Endothelial cell of umbilical vein (primary cell): ENCODE results near the gene EP400. TPM values are rescaled to one million over a fixed set of nuclear protein-coding genes. Genes with fewer than 3 reads are reported as not detected.

Source experiments
- BruUV-seq: library from RNA; stranded (reverse); fragments of 400-500 nt; replicated peaks from 2 replicates; lab custom pipeline; 2021; lab: Mats Ljungman, UMichigan
- CTCF ChIA-PET: fragments of 300-600, 350-600 bp; sonication (Branson Sonifier 250); formaldehyde crosslinking; loops from one replicate; lab custom pipeline; 2021; ENCODE audit warnings: antibody characterized with exemption, inconsistent platforms; lab: Charles Lee
- POLR2A ChIA-PET: fragments of 300-600, 350-600 bp; sonication (Branson Sonifier 250); formaldehyde crosslinking; loops from one replicate; lab custom pipeline; 2021; ENCODE audit warnings: antibody characterized with exemption, inconsistent platforms; lab: Charles Lee
- DNase-seq: peaks from one replicate; pipeline ENCODE4 v3.0.0-alpha.2; 2011; ENCODE audit warnings: low read depth, low spot score
- FAIRE-seq: peaks from 2 replicates; lab custom pipeline; 2011; peaks lifted over from hg19 to GRCh38; lab: Jason Lieb, UNC
- H2AFZ ChIP-seq: 2 replicates; pipeline ENCODE4 v1.6.0; 2012; ENCODE audit warnings: low read depth, low read length, control low read depth, inconsistent platforms
- H3K27ac ChIP-seq: 2 replicates; pipeline ENCODE4 v1.5.1; 2011; ENCODE audit warnings: low read depth, mild to moderate bottlenecking, control low read depth, low read length, moderate library complexity; ENCODE audit not compliant: insufficient read depth
- H3K27me3 ChIP-seq, 2 experiments: 2 replicates each; pipeline versions ENCODE4 v1.6.0 to v1.6.1; 2011; ENCODE audit warnings: low read length in 2 of 2, mixed read lengths in 1 of 2; ENCODE audit not compliant: control insufficient read depth in 2 of 2, insufficient read depth in 2 of 2
- H3K36me3 ChIP-seq, 2 experiments: 2 replicates in 1 of 2; 3 replicates in 1 of 2; pipeline ENCODE4 v1.5.1; 2011; ENCODE audit warnings: low read length in 2 of 2, mild to moderate bottlenecking in 1 of 2, moderate library complexity in 1 of 2; ENCODE audit not compliant: control insufficient read depth in 2 of 2, insufficient read depth in 2 of 2; ENCODE audit errors: extremely low read depth in 1 of 2
- H3K4me1 ChIP-seq: 3 replicates; pipeline ENCODE4 v1.5.1; 2011; ENCODE audit warnings: mild to moderate bottlenecking, low read length; ENCODE audit not compliant: control insufficient read depth, insufficient read depth; ENCODE audit errors: extremely low read depth
- H3K4me2 ChIP-seq: 2 replicates; pipeline ENCODE4 v1.6.1; 2011; ENCODE audit warnings: low read length, control low read depth, mixed read lengths; ENCODE audit not compliant: insufficient read depth
- H3K4me3 ChIP-seq, 3 experiments: fragments of 200-600 bp in 1 of 3; sonication (generic), shearing (Covaris generic) in 1 of 3; replicated peaks in 1 of 3; 2 replicates each; pipeline ENCODE4 v1.5.1; 2011 to 2016; ENCODE audit warnings: control low read depth in 3 of 3, low read length in 3 of 3, mild to moderate bottlenecking in 2 of 3, inconsistent platforms in 1 of 3, low read depth in 1 of 3, moderate library complexity in 1 of 3; ENCODE audit not compliant: insufficient read depth in 1 of 3
- H3K79me2 ChIP-seq: 2 replicates; pipeline ENCODE4 v1.6.0; 2012; ENCODE audit warnings: low read length, inconsistent platforms; ENCODE audit not compliant: control insufficient read depth, insufficient read depth
- H3K9ac ChIP-seq: replicated peaks from 2 replicates; pipeline ENCODE3; 2011; ENCODE audit warnings: low read length, control low read depth; ENCODE audit not compliant: insufficient read depth; ENCODE audit errors: extremely low read depth
- H3K9me1 ChIP-seq: replicated peaks from 3 replicates; pipeline ENCODE4 v1.6.0; 2011; ENCODE audit warnings: mild to moderate bottlenecking, low read length; ENCODE audit not compliant: control insufficient read depth, insufficient read depth; ENCODE audit errors: extremely low read depth
- H3K9me3 ChIP-seq: replicated peaks from 2 replicates; pipeline ENCODE4 v1.5.1; 2012; ENCODE audit warnings: low read length, inconsistent platforms; ENCODE audit not compliant: control insufficient read depth, insufficient read depth
- H4K20me1 ChIP-seq: replicated peaks from 2 replicates; pipeline ENCODE3; 2011; ENCODE audit warnings: mild to moderate bottlenecking, low read length; ENCODE audit not compliant: control insufficient read depth, insufficient read depth; ENCODE audit errors: extremely low read depth
- EZH2 ChIP-seq: IDR thresholded peaks from 2 replicates; pipeline ENCODE4 v1.6.1; 2012; ENCODE audit warnings: borderline replicate concordance, low read depth, mild to moderate bottlenecking, moderate library complexity, low read length, inconsistent platforms; ENCODE audit not compliant: severe bottlenecking
- FOS ChIP-seq: IDR thresholded peaks from 2 replicates; pipeline ENCODE4 v1.6.1; 2011; ENCODE audit warnings: mild to moderate bottlenecking, low read length, moderate library complexity, borderline replicate concordance; ENCODE audit not compliant: insufficient read depth
- GATA2 ChIP-seq: IDR thresholded peaks from 2 replicates; pipeline ENCODE4 v1.7.0; 2011; ENCODE audit warnings: low read depth, mild to moderate bottlenecking, moderate library complexity, mixed read lengths, low read length; ENCODE audit not compliant: insufficient read length, insufficient read depth
- JUN ChIP-seq: IDR thresholded peaks from 2 replicates; pipeline ENCODE4 v1.6.1; 2011; ENCODE audit warnings: borderline replicate concordance, low read depth; ENCODE audit not compliant: insufficient read length, insufficient read depth
- MAX ChIP-seq: IDR thresholded peaks from 2 replicates; pipeline ENCODE4 v1.6.1; 2011; ENCODE audit not compliant: insufficient read depth, insufficient read length
- POLR2A ChIP-seq: IDR thresholded peaks from 2 replicates; pipeline ENCODE4 v1.6.1; 2012; ENCODE audit warnings: low read depth, mild to moderate bottlenecking, control low read depth, low read length
- POLR2AphosphoS5 ChIP-seq: IDR thresholded peaks from 2 replicates; pipeline ENCODE4 v1.6.1; 2012; ENCODE audit warnings: low read depth, mild to moderate bottlenecking, control low read depth, low read length, moderate library complexity; ENCODE audit not compliant: insufficient read depth
- dilution Hi-C: fragments of 300-500 bp; cut with MboI; formaldehyde crosslinking; loops from one replicate; pipeline ENCODE4 v1.15.0; 2019; ENCODE audit warnings: low sequenced_read_pairs; ENCODE audit not compliant: extremely low pct_ligation_motif_present
- intact Hi-C: fragments of 100-400 bp; cut with micrococcal nuclease; formaldehyde crosslinking; loops from one replicate; pipeline ENCODE4 v1.10.0; 2022
- polyA plus RNA-seq, 4 experiments: library from polyadenylated mRNA; depleted of rRNA in 3 of 4; stranded (reverse) in 3 of 4; unstranded in 1 of 4; fragments of >200 nt; gene quantifications; 2 replicates each; pipeline versions ENCODE4 v1.2.1 to v1.2.3, GENCODE V29; 2011 to 2012; ENCODE audit warnings: missing spikeins in 1 of 4
- total RNA-seq: library from RNA; stranded (reverse); gene quantifications from 2 replicates; pipeline ENCODE4 v1.2.3, GENCODE V29; 2021
- TF ChIP-seq, protein P1 (sequence below), 2 donors: IDR thresholded peaks; 1 replicate in 1 of 2; 2 replicates in 1 of 2; pipeline ENCODE4 v1.5.1; 2011; ENCODE audit warnings: low read length in 2 of 2, mild to moderate bottlenecking in 2 of 2, moderate library complexity in 2 of 2, control low read depth in 1 of 2, inconsistent platforms in 1 of 2, low read depth in 1 of 2; ENCODE audit not compliant: insufficient read depth in 1 of 2; ENCODE audit errors: extremely low read depth in 1 of 2

EP400 gene
- total and polyA plus RNA-seq, 2 donors (not counting 3 experiments of a cell fraction or from before 2014, with no cell fraction given), result 9.0 to 57.7 TPM

GRCh38 chr12:132117558-132117875 is 167.8 kb downstream of the EP400 start:
- intact Hi-C loops, result no loop called here
- CTCF ChIA-PET, result no interaction called here
- BruUV-seq, result no TSS peak
- no peaks in the 10 kb centered on the region for H3K4me1 ChIP-seq
- H3K27me3 ChIP-seq, result no peaks in the 10 kb centered on the region
- peaks cover 0 to 25% of the 10 kb centered on the region in 2 experiments for H3K36me3 ChIP-seq
- dilution Hi-C loops, result no loop called here
- no peak overlapping the region for H2AFZ ChIP-seq
- H3K9me1 ChIP-seq, result no peaks in the 10 kb centered on the region
- POLR2A ChIA-PET, result no interaction called here
- no peak overlapping the region for H3K4me2 ChIP-seq
- H3K79me2 ChIP-seq, result no peaks in the 10 kb centered on the region
- TF ChIP-seq FOS, result no peak
- no peak for FAIRE-seq
- DNase-seq, result no peak
- H3K9me3 ChIP-seq, result no peaks in the 10 kb centered on the region
- no peak overlapping the region for H3K9ac ChIP-seq
- H3K27ac ChIP-seq, result no peak overlapping the region
- H3K4me3 ChIP-seq, result no peak overlapping the region
- no peaks in the 10 kb centered on the region for H4K20me1 ChIP-seq

DNA sequence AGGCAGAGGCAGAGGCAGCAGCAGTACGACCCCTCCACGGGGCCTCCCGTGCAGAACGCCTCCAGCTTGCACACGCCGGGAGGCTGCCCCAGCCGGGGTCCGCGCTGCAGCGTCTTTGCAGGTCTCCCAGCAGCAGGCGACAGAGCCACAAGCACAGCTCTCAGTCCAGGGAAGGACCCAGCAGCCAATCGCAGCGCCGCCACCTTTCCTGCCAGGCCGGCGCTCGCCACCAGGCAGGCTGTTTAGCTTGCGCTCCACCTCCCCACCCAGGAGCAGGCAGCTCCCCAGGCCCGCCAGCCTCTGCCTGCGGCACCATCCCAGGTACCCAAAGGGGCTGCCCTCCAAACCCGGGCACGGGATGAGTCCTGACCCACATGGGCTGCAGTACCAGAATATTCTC is 169.1 kb downstream of the EP400 start:
- DNase-seq, result no peak
- Histone ChIP-seq H3K79me2 (no peaks in the 10 kb centered on the region), H3K4me3 (no peak overlapping the region), H3K9me1 (no peaks in the 10 kb centered on the region), H3K9ac (no peak overlapping the region), H3K4me2 (no peak overlapping the region), H3K36me3 (peaks cover 0 to 25% of the 10 kb centered on the region in 2 experiments), H4K20me1 (no peaks in the 10 kb centered on the region), H3K9me3 (no peaks in the 10 kb centered on the region), H2AFZ (no peak overlapping the region), H3K4me1 (no peaks in the 10 kb centered on the region), H3K27ac (no peak overlapping the region), H3K27me3 (no peaks in the 10 kb centered on the region)
- no peak for FAIRE-seq
- intact Hi-C loops, result no loop called here
- BruUV-seq, result no TSS peak
- TF ChIP-seq POLR2A, result no peak
- no peak for TF ChIP-seq MAX
- TF ChIP-seq, protein P1, sequence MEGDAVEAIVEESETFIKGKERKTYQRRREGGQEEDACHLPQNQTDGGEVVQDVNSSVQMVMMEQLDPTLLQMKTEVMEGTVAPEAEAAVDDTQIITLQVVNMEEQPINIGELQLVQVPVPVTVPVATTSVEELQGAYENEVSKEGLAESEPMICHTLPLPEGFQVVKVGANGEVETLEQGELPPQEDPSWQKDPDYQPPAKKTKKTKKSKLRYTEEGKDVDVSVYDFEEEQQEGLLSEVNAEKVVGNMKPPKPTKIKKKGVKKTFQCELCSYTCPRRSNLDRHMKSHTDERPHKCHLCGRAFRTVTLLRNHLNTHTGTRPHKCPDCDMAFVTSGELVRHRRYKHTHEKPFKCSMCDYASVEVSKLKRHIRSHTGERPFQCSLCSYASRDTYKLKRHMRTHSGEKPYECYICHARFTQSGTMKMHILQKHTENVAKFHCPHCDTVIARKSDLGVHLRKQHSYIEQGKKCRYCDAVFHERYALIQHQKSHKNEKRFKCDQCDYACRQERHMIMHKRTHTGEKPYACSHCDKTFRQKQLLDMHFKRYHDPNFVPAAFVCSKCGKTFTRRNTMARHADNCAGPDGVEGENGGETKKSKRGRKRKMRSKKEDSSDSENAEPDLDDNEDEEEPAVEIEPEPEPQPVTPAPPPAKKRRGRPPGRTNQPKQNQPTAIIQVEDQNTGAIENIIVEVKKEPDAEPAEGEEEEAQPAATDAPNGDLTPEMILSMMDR (IDR thresholded peaks at IDR 0.05; ENCODE audit: extremely low read depth in 1 of 2, insufficient read depth in 1 of 2, low read depth in 1 of 2, low read length in 2 of 2), result no peak
- no peak for TF ChIP-seq POLR2AphosphoS5
- no peak for TF ChIP-seq EZH2
- TF ChIP-seq GATA2, result no peak
- TF ChIP-seq JUN, result no peak
- no peak for TF ChIP-seq FOS
- dilution Hi-C loops, result no loop called here
- CTCF ChIA-PET, result no interaction called here
- POLR2A ChIA-PET, result no interaction called here
